ENCODE results near the gene SCRN1. TPM values are rescaled to one million over a fixed set of nuclear protein-coding genes. Genes with fewer than 3 reads are reported as not detected.
A peak's percentile ranks its signal among the peaks of the same experiment; 100 is the strongest.

SCRN1 gene
- total RNA-seq, 1 donor from 2014 or later: 0.84 TPM

DNA sequence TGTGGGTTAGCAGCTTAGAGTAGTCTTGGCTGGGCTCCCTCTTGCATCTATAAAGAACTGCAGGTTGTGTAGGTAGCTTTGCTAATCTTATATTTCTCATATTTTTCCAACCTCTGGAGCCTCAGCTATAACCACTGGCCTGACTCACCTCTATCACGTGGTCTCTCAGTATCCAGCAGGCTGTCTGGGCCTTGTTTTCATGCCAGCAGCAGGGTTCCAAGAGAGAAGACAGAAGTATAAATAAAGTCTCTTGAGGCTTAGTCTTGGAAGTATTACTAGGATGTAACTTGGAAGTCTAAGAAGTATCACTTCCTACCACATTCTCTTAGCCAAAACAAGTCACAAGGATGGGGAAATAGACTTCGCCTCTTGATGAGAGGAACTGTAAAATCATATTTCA, 110.0 kb downstream of the SCRN1 start:
- Mint-ChIP-seq H3K9me3 (no peaks in the 10 kb centered on the region), H3K27me3 (peaks cover 16% of the 10 kb centered on the region), H3K27ac (no peak overlapping the region), H3K4me1 (no peaks in the 10 kb centered on the region), H3K36me3 (ENCODE audit: low read depth) (no peaks in the 10 kb centered on the region), H3K4me3 (no peak overlapping the region)
- DNase-seq: no peak
- intact Hi-C loops (cut with micrococcal nuclease): loop anchor here (5.0 kb wide), 1 partner anchor 183 kb away; no protein-coding TSS in a partner anchor

GRCh38 chr7:29878081-29878688, 111.4 kb downstream of the SCRN1 start:
- intact Hi-C loops (cut with micrococcal nuclease): no loop called here
- DNase-seq: peak; percentile 59
- H3K4me3 Mint-ChIP-seq: no peak overlapping the region
- no peaks in the 10 kb centered on the region for H3K9me3 Mint-ChIP-seq
- no peaks in the 10 kb centered on the region for H3K4me1 Mint-ChIP-seq
- peaks cover 11% of the 10 kb centered on the region for H3K27me3 Mint-ChIP-seq
- H3K36me3 Mint-ChIP-seq (ENCODE audit: low read depth): no peaks in the 10 kb centered on the region
- H3K27ac Mint-ChIP-seq: no peak overlapping the region

- intact Hi-C loops (cut with micrococcal nuclease): no loop called here
- no peaks in the 10 kb centered on the region for H3K36me3 Mint-ChIP-seq (ENCODE audit: low read depth)
- no peaks in the 10 kb centered on the region for H3K9me3 Mint-ChIP-seq
- no peak overlapping the region for H3K27ac Mint-ChIP-seq
- no peaks in the 10 kb centered on the region for H3K4me1 Mint-ChIP-seq
- no peak overlapping the region for H3K4me3 Mint-ChIP-seq
- no peak for DNase-seq
- H3K27me3 Mint-ChIP-seq: peaks cover 10% of the 10 kb centered on the region
Measured at GRCh38 chr7:29877196-29877595, 112.4 kb downstream of the SCRN1 start.

GRCh38 chr7:29875741-29876140, 113.9 kb downstream of the SCRN1 start:
- intact Hi-C loops (cut with micrococcal nuclease): no loop called here
- H3K36me3 Mint-ChIP-seq (ENCODE audit: low read depth): no peaks in the 10 kb centered on the region
- H3K27ac Mint-ChIP-seq: no peak overlapping the region
- H3K4me1 Mint-ChIP-seq: no peaks in the 10 kb centered on the region
- no peak for DNase-seq
- H3K27me3 Mint-ChIP-seq: peaks cover 8% of the 10 kb centered on the region
- no peaks in the 10 kb centered on the region for H3K9me3 Mint-ChIP-seq
- H3K4me3 Mint-ChIP-seq: no peak overlapping the region

GRCh38 chr7:29873644-29874294, 115.8 kb downstream of the SCRN1 start:
- no peaks in the 10 kb centered on the region for H3K9me3 Mint-ChIP-seq
- intact Hi-C loops (cut with micrococcal nuclease): no loop called here
- peaks cover 10% of the 10 kb centered on the region for H3K27me3 Mint-ChIP-seq
- no peak overlapping the region for H3K4me3 Mint-ChIP-seq
- no peak for DNase-seq
- H3K4me1 Mint-ChIP-seq: no peaks in the 10 kb centered on the region
- no peak overlapping the region for H3K27ac Mint-ChIP-seq
- no peaks in the 10 kb centered on the region for H3K36me3 Mint-ChIP-seq (ENCODE audit: low read depth)

DNA sequence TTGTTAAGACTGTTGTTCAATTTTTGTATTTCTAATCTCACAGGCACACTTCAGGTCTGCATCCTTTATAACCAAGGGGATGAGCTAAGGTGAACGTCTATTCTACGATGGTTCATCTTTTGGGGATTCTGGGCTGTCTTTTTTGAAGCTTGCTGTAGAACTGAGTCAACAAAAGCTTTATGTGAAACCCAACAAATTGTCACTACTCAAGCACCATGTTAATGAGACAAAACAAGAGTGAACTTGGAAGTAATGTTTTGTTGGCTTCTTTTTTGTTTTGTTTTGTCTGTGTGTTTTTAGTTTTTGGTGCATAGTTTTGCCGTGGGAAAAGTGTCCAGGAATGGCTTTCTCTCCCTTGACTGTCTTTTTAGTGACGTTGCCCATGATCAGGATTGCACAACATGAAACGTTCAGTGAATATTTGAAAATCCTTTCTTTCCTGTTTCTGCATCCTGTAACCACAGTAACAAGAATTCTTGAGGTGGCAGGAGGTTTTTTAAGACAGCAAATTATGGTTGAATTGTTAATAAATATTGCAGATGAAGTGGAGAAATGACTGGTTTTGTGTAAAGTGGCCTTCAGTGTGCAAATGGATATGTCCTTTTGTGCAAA, 117.7 kb downstream of the SCRN1 start:
- intact Hi-C loops (cut with micrococcal nuclease): no loop called here
- Mint-ChIP-seq H3K9me3 (no peaks in the 10 kb centered on the region), H3K4me1 (no peaks in the 10 kb centered on the region), H3K36me3 (ENCODE audit: low read depth) (no peaks in the 10 kb centered on the region), H3K27me3 (peaks cover 3% of the 10 kb centered on the region), H3K27ac (no peak overlapping the region), H3K4me3 (no peak overlapping the region)
- DNase-seq: no peak

Other genes with a start within 250 kb of the SCRN1 start
- not detected in 2 replicates for gene WIPF3, start 183.3 kb downstream of the SCRN1 start, total RNA-seq
- 8.2 and 8.6 TPM in 2 replicates for gene FKBP14, start 36.9 kb upstream of the SCRN1 start, total RNA-seq
- gene PLEKHA8, start 38.6 kb upstream of the SCRN1 start, total RNA-seq: 10.5 and 10.7 TPM in 2 replicates
- 3.8 and 4.2 TPM in 2 replicates for gene MTURN, start 145.2 kb upstream of the SCRN1 start, total RNA-seq